ENCODE measurements around the gene GATA5.

- TF ChIP-seq CTCF (conservative IDR thresholded peaks at IDR 0.05) = no peak
- no peak for TF ChIP-seq EZH2 (IDR thresholded peaks at IDR 0.05; ENCODE audit: low read depth)
Observed at GRCh38 chr20:62480318-62480717, 4.5 kb upstream of the GATA5 start.

Data from PC-9 (cell line).